Measurements from ENCODE around the gene TRIM44.

DNA sequence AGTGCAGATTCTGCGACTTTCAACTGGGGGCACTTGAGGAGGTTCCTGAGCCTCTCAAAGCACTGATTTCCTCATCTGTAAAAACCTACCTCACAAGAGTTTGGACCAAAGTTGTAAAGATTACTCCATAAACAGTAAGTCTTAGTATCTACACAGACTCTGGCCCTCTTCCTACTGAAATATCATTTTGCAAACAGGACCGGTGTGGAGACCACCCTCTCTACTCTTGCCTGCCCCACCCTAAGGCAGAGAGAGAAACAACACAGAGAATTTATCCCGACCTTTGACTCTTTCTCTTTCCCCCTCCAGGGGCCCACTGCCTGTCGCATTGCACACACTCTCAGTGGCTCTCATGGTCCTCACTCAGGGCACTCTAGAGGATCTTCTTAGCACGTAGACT, 163.4 kb downstream of the TRIM44 start:
- TF ChIP-seq, protein P1, sequence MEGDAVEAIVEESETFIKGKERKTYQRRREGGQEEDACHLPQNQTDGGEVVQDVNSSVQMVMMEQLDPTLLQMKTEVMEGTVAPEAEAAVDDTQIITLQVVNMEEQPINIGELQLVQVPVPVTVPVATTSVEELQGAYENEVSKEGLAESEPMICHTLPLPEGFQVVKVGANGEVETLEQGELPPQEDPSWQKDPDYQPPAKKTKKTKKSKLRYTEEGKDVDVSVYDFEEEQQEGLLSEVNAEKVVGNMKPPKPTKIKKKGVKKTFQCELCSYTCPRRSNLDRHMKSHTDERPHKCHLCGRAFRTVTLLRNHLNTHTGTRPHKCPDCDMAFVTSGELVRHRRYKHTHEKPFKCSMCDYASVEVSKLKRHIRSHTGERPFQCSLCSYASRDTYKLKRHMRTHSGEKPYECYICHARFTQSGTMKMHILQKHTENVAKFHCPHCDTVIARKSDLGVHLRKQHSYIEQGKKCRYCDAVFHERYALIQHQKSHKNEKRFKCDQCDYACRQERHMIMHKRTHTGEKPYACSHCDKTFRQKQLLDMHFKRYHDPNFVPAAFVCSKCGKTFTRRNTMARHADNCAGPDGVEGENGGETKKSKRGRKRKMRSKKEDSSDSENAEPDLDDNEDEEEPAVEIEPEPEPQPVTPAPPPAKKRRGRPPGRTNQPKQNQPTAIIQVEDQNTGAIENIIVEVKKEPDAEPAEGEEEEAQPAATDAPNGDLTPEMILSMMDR (IDR thresholded peaks at IDR 0.05), result no peak
- no peak for TF ChIP-seq POLR2A (IDR thresholded peaks at IDR 0.05)

All from thyroid gland (tissue), 4 donors.